ENCODE data around the gene CD48. TPM values are rescaled to one million over a fixed set of nuclear protein-coding genes. Genes with fewer than 3 reads are reported as not detected.
A peak's percentile ranks its signal among the peaks of the same experiment; 100 is the strongest.
"Not testable (repeated sequence)": the region's sequence is repeated elsewhere in the genome, so short reads cannot be mapped to it uniquely, and the experiment has no call there.

The CD48 gene
- total RNA-seq, 1 donor from 2014 or later, result not detected

DNA sequence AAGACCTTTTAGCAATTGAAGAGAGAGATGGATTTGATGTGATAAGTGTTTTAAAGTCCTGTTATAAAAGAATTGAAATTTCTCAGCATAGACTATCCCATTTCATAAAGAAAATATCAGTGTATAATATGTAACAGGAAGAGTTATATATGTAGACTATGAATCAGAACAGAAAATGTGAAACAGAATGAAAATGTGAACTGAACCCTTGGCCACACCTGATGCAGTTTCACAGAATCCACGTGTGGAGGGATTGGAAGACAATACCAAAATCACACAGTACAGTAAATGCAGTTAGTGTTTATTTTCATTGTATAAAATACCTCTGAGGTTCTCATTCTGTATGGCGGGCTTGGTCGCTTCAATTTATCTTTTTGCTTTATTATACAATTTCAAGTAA, 54.9 kb downstream of the CD48 start:
- no peak overlapping the region for H3K4me3 Mint-ChIP-seq (ENCODE audit: low read depth)
- peaks cover 18% of the 10 kb centered on the region for H3K4me1 Mint-ChIP-seq (ENCODE audit: low read depth)
- TF ChIP-seq CTCF (IDR thresholded peaks at IDR 0.05; ENCODE audit: unreplicated experiment), result no peak
- DNase-seq (ENCODE audit: low spot score, unreplicated experiment), result no peak
- no peak overlapping the region for H3K27ac Mint-ChIP-seq
- no peaks in the 10 kb centered on the region for H3K27me3 Mint-ChIP-seq
- H3K36me3 Mint-ChIP-seq (ENCODE audit: insufficient read depth), result no peaks in the 10 kb centered on the region
- H3K9me3 Mint-ChIP-seq (ENCODE audit: low read depth), result peaks cover 10% of the 10 kb centered on the region

DNA sequence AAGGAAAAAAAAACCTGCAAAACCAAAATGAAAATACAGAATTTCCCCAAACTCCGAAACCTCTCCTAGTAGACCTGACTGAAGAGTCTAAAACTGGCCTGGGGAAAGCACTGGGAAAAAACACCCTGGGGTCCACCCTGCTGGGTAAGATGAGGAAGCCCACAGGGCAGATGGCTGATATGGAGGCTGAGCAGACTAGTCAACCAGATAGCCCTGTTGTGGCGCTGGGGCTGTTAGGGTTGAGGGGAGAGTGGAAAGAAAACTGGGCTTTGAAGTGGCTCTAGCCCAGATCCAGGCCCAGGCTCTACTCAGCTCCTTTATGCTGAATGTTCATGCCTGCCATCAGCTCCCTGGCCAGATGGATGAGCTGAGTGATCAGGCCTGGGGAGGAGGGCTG, 58.0 kb downstream of the CD48 start:
- no peaks in the 10 kb centered on the region for H3K27me3 Mint-ChIP-seq
- peaks cover 21% of the 10 kb centered on the region for H3K4me1 Mint-ChIP-seq (ENCODE audit: low read depth)
- no peak overlapping the region for H3K4me3 Mint-ChIP-seq (ENCODE audit: low read depth)
- TF ChIP-seq CTCF (IDR thresholded peaks at IDR 0.05; ENCODE audit: unreplicated experiment), result no peak
- H3K9me3 Mint-ChIP-seq (ENCODE audit: low read depth), result no peaks in the 10 kb centered on the region
- H3K36me3 Mint-ChIP-seq (ENCODE audit: insufficient read depth), result no peaks in the 10 kb centered on the region
- DNase-seq (ENCODE audit: low spot score, unreplicated experiment), result no peak
- no peak overlapping the region for H3K27ac Mint-ChIP-seq

GRCh38 chr1:160652924-160653619, 58.5 kb downstream of the CD48 start:
- no peak for DNase-seq (ENCODE audit: low spot score, unreplicated experiment)
- Mint-ChIP-seq H3K9me3 (ENCODE audit: low read depth) (no peaks in the 10 kb centered on the region), H3K36me3 (ENCODE audit: insufficient read depth) (no peaks in the 10 kb centered on the region), H3K4me3 (ENCODE audit: low read depth) (no peak overlapping the region), H3K27me3 (no peaks in the 10 kb centered on the region), H3K4me1 (ENCODE audit: low read depth) (peaks cover 18% of the 10 kb centered on the region), H3K27ac (peak overlapping the region; percentile 92)
- no peak for TF ChIP-seq CTCF (IDR thresholded peaks at IDR 0.05; ENCODE audit: unreplicated experiment)

DNA sequence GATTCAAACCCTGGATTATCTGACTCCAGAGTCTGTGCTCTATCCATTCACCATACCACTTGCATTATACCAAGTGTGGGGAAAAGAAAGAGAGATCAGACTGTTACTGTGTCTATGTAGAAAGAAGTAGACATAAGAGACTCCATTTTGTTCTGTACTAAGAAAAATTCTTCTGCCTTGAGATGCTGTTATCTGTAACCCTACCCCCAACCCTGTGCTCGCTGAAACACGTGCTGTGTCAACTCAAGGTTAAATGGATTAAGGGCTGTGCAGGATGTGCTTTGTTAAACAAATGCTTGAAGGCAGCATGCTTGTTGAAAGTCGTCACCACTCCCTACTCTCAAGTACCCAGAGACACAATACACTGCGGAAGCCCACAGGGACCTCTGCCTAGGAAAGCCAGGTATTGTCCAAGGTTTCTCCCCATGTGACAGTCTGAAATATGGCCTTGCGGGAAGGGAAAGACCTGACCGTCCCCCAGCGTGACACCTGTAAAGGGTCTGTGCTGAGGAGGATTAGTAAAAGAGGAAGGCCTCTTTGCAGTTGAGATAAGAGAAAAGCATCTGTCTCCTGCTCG, 59.5 kb downstream of the CD48 start:
- H3K4me3 Mint-ChIP-seq (ENCODE audit: low read depth); H3K27me3 Mint-ChIP-seq; H3K9me3 Mint-ChIP-seq (ENCODE audit: low read depth); DNase-seq (ENCODE audit: low spot score, unreplicated experiment); H3K36me3 Mint-ChIP-seq (ENCODE audit: insufficient read depth): not testable (repeated sequence)
- H3K4me1 Mint-ChIP-seq (ENCODE audit: low read depth), result peaks cover 18% of the 10 kb centered on the region
- peak overlapping the region; percentile 92 for H3K27ac Mint-ChIP-seq

DNA sequence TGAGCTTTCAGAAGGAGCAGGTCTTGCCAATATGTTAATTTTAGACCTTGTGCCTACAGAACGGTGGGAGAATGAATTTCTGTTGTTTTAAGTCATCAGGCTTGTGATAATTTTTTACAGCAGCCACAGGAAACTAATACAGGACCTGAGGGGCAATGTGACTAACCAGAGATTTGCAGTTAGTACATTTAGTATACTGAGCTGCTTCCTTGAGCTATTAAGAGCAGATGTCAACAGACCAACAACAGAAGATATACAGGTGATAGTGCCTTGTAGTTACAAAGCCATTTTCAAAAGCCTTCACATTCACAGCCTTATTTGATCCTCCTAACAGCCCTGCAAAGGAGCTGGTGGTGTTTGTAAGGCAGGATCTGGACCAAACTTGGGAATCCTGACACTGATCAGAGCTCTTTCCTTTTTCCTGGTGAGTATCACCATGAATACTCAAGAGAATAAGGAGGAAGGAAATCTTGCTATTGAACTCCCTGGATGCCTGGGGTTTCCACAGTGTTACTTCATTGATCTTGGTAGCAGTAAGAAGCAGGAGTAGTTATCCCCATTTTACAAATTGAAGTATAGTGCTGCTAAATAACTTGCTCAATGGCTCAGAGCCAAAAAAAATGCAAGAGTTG, 60.1 kb downstream of the CD48 start:
- Mint-ChIP-seq H3K9me3 (ENCODE audit: low read depth) (no peaks in the 10 kb centered on the region), H3K36me3 (ENCODE audit: insufficient read depth) (no peaks in the 10 kb centered on the region), H3K4me1 (ENCODE audit: low read depth) (peaks cover 18% of the 10 kb centered on the region), H3K4me3 (ENCODE audit: low read depth) (no peak overlapping the region), H3K27me3 (no peaks in the 10 kb centered on the region), H3K27ac (no peak overlapping the region)
- DNase-seq (ENCODE audit: low spot score, unreplicated experiment), result no peak
- TF ChIP-seq CTCF (IDR thresholded peaks at IDR 0.05; ENCODE audit: unreplicated experiment), result no peak

Measured in progenitor cell of endocrine pancreas (in vitro differentiated cells).